NCI-H748 (cell line): Measurements from ENCODE around the gene GSG1L.
"Not testable (repeated sequence)": the region's sequence is repeated elsewhere in the genome, so short reads cannot be mapped to it uniquely, and the experiment has no call there.

Source experiments
- DNase-seq: peaks from one replicate; lab custom pipeline; 2025; ENCODE audit not compliant: unreplicated experiment; lab: John Stamatoyannopoulos, UW

Gene GSG1L

DNA sequence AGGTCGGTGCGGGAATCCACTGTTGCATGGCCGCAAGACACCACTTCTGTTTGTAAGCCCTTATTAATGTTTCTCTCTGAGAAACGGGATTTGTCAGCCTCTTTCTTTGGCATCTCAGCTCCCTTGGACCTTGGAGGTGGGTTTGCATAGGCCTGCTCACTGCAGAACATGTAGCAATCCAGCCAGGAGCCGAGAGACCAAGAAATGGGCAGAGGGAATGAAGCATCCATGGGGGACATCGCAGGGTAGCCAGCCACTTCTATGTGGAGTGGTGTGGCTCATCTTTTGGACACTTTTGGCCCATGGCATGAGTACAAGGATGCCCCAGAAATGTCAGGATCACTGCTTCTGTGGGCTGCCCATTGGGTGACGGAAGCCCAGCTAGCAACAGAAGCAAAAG lies 79.4 kb downstream of the GSG1L start:
- no peak for DNase-seq

DNA sequence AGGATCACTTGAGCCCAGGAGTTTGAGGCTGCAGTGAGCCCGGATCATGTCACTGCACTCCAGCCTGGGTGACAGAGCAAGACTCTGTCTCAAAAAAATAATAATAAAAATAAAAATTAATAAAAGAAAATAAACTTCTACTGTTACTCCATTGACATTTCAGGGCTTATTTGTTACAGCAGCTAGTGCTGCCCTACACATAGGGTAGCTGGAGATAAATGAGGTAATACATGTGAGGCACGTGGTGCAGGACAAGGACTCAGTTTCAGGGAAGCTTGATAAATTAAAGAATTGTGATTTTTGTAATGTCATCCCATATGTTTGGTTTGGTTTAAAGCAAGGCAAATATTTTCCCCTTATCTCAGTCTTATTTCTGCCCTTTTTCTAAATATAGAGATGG lies 80.3 kb downstream of the GSG1L start:
- DNase-seq: no peak

DNA sequence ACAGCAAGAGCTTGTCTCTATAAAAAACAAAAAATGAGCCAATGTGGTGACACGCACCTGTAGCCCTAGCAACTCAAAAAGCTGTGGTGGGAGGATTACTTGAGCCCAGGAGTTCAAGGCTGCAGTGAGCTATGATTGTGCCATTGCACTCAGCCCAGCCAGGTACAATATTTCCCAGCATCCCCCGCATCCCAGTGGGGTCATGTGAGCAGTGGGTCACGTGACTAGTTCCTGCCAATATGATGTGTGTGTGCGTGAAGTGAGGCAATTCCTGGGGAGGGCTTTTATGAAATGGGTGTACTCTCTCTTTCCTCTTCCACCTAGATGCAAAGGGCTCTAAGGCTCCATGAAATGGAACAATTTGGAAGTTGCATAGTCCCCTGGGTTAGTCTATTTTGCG lies 81.3 kb downstream of the GSG1L start:
- DNase-seq: no peak

DNA sequence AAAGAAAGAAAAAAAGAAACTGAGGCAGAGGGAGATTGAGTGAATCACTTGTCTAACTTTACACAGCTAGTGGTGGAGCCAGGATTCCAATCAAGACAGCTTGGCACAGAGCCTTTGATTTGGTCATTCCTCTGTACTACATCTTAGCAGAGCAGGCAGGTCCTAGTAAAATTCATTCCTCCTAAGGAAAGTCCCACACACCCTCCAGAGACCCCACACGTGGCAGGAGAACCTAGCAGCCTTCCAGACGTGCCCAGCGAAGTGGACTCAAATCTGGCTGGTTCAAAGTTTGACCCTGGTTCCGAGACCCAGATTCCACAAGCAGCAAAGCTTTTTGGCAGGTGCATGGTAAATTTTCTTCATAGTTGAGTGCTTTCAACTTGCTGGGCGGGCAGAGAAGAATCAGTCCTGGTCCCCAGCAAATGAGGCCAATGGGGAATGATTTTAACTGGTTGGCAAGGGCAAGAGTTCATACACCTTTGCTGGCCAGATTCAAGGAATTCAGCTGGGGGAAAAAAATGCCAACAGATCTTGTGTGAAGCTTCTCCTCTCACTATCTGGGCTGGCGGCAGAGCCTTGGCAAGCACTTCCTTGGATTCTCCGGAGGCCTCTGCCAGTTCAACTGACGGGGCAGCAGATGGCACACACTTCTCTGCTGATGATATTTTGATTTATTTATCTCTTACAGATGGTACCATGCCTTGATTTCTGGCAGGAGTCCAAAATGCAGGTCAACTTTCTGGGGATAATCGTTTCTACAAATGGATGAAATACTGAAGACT lies 82.4 kb downstream of the GSG1L start:
- DNase-seq: no peak

DNA sequence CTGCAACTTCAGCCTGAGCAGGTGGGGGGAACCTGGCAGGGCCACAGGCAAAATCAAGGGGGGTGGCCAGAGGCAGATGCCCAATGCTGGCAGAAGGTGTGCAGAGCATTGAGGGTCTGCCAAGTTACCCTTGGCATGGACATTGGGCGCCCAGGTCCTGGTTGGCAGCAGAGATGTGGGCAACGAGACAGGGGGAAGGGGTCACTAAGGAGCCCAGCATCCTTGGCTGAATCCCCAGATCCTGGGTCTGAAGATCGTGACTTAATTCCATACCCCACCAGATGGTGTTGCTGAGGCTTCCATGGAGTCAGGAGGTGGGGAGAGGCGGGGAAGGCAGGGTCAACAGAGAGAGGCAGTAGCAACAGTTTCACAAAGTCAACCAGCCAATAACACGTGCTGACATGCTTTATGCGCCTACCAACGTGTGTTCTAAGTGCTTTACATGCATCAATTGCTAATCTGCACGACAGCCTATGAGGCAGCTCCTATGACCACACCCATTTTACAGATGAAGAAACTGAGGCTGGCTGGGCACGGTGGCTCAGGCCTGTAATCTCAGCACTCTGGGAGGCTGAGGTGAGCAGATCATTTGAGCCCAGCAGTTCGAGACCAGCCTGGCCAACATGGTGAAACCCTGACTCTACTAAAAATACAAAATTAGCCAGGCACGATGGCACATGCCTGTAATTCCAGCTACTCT lies 83.3 kb downstream of the GSG1L start:
- no peak for DNase-seq

DNA sequence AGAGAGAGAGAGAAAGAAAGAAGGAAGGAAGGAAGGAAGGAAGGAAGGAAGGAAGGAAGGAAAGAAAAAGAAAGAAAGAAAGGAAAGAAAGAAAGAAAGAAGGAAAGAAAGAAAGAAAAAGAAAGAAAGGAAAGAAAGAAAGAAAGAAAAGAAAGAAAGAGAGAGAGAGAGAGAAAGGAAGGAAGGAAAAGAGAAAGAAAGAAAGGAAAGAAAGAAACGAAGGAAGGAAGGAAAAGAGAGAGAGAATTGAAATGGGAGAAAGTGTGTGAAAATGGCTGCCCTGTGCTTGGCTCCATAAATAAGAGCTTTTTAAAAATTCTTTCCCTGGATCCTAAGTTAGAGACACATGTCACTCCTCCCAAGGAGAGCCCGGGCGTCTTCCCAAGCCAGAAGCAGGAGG lies 83.8 kb downstream of the GSG1L start:
- not testable (repeated sequence) for DNase-seq

DNA sequence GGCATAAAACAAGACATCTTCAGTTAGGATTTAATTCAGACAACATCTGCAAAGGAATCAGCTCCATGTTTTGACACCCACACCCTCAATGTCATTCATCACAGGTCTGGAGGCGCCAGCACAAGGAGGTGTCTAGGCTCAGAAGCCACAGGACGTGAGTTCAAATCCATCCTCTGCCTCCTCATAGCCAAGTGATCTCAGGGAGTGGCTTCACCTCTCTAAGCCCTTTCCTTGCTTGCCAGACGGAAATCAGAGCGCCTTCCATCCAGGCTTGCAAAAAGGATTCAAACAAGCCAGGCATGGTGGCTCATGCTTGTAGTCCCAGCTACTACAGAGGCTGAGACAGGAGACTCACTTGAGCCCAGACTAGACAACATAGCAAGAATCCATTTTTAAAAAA lies 84.6 kb downstream of the GSG1L start:
- no peak for DNase-seq

DNA sequence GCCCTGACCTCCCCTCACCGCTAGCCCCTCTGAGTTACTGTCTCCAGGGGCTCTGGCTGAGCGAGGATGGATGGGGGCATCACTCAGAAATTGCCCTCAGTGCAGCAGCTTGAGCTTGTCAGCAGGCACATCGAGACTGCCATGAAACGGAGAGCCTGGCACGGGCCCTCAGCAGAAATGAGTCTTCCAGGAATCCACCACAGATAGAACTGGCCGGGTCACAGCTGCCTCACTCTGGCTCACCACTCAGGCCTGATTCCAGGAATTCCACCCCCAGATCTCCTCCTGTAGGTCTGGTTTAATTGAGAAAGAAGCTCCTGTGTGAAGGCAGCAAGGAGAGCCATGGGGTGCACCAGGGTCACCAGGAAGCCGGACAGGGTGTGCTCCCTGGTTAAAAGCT lies 85.5 kb downstream of the GSG1L start:
- DNase-seq: no peak

DNA sequence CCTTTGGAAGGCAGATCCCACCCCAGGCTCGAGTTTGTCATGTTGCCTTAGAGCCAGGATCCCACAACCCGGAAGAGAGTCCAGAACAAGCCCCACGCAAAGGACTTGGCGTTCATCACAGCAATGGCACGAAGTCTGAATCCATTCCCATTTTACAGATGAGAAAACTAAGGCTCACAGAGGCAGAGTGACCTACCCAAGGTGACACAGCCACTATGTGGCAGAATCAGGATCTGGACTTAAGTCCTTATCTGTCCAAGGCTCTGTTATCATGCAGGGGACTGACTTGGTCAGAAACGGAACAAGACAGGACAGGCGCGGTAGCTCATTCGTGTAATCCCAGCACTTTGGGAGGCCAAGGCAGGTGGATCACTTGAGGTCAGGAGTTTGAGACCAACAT lies 86.5 kb downstream of the GSG1L start:
- no peak for DNase-seq

DNA sequence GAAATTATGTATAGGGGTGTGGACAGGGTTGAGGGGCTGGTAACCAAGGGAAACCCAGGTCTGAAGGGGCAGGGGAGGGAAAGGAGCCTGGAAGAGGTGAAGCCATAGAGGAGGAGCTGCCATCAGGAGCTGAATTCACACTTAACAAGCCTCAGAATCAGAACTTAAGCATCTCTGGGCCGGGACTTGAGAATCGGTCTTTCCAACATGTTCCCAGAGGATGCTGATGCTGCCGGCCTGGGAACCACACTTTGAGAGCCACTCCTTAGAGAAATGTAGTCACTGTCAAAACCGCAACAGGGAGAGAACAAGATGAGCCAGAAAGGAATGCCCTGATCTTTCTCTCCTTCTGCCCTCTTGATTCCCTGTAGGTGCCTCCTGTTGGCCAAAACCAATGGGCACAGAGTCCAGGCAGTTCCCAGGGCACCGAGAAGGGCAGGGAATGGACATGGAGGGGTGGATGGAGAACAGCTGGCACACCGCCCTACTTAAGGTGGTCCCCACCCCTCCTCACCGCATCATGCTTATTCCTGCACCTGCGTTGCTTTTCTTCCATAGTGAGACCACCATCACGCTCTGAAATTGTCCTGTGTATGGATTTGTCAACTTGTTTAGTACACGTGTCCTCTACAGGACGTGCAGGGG lies 88.5 kb downstream of the GSG1L start:
- DNase-seq: no peak

DNA sequence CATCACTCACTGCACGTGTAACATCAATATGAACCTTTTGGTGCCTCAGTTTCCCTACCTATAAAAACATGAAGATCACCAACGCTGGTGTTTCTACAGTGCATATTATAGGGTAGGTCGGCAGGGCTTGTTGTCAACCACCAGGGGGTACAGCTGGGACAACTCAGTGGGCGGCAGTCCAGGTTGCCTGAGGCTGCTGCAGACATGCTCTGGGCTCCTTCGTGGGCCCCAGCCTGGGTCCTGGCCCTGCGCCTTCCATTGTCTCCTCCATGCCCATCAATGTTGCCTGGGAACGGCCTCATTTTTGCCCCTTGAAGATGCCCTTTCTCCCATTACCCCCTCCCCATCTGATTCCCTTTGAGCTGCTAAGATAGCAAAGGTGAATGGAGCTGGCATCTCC lies 89.8 kb downstream of the GSG1L start:
- no peak for DNase-seq

DNA sequence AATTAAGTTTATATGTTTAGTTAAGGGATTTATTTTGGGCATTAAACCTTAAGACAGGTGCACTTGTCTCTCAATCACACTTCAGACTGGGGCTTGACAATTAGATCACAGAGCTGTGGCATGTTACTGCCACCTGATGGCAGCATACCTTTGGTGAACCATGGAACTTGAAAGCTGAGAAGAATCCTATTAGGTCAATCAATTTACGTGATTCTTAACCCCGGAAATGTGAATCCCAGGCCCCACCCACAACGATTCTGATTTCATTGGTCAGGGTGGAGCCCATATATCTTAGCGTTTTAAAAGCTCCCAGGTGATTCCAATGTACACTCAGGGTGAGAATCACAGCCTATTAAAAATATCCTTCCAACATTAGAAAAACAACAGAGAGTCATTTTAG lies 91.0 kb downstream of the GSG1L start:
- DNase-seq: peak; percentile 67

DNA sequence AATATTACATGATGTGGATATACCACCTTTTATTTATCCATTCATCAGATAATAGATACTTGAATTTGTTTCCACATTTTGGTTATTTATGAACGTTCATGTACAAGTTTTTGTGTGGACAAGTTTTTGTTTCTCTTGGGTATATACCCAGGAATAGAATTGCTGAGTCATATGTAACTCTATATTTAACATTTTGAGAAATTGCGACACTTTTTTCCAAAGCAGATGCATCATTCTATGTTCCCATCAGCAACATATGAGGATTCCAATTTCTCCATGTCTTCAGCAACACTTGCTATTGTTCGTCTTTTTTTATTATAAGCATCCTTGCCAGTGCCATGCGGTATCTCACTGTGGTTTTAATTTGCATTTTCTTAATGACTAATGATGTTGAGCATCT lies 93.9 kb downstream of the GSG1L start:
- no peak for DNase-seq

DNA sequence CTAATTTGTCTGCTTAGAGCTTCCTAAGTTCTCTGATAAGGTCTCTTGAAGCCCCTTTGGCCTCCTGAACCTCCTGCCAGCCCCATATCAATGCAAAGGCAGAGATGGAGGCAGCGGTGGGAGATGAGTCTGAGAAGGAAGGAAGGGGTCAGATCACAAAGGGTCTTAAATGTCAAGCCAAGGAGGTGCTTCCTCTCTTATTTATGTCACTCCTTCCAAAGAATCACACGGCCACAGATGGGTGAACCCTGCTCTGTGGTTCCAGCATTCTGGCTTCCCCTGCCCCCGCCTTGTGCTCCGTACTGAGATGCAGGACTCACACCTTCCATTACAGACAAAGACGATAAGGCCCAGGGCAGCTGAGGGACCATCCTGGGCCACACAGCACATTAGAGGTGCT lies 96.3 kb downstream of the GSG1L start:
- no peak for DNase-seq

DNA sequence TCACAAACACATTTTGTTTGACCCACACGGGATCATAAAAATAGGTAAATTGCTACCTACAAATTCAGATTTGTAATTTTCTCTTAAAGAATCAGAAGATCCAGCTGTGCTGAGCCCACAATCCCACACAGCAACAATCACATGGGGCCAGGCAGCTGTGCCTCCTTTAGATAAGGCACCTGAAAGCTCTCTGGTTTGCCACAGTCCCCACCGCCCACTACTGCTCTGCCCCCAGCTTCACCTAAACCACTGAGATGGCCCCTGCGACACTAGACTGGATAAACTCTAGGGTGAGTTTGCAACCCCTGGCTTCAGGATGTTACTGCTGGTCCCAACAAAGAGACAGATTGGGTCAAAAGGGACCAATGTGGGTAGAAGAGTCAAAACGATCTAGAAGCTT lies 96.8 kb downstream of the GSG1L start:
- DNase-seq: no peak

DNA sequence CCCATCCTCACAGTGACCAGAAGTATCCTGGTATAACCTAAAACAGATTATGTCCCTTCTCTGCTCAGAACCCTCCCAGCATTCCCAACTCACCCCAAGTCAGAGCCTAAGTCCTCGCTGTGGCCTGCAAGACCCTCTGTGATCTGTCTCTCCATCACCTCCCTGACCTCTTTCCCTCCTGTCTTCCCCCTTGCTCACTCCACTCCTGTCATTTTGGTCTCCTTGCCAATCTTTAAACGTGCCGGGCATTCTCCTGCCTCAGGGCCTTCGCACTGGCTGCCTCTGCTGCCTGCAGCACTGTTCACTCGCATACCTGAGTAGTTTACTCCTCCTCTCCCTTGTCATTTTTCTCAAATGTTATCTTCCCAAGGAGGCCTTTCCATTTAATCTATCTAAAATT lies 97.7 kb downstream of the GSG1L start:
- DNase-seq: no peak

DNA sequence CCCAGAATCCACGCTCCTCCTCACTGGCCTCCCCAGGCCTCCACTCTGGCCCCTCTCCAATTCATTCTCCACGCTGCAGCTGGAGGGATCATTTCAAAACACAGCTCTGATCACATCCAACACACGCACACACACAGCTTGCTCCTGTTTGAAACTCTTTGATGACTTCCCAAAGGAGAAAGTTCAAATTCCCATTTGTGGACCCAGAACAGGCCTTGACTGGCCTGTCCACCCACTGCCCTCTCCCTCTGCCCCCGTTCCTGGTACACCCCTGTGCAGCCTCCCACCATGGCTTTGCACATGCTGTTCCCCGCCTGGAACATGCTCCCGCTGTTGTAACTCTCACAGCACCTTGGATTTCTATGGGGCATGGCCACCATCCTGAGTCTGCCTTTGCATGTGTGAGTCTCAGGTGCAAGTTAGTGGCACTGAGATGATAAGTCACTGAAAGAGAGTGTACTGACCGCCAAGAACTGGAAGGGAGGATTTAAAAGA lies 100.0 kb downstream of the GSG1L start:
- DNase-seq: no peak

DNA sequence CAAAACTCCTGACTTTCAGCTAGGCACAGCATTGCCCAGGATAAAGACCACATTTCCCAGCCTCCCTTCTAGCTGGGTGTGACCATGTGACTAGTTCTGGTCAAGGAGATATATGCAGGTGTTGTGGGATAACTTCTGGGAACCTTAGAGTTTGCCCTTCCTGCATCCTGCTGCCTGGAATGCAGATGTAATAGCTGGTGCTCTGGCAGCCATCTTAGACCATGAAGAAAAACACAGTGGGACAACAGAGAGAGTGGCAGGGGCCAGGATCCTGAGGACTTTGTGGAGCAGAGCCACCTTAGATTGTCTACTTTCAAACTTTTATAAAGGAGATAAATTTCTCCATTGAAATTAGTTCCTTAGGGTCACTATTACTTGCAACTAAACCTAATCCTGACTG lies 101.3 kb downstream of the GSG1L start:
- DNase-seq: no peak

DNA sequence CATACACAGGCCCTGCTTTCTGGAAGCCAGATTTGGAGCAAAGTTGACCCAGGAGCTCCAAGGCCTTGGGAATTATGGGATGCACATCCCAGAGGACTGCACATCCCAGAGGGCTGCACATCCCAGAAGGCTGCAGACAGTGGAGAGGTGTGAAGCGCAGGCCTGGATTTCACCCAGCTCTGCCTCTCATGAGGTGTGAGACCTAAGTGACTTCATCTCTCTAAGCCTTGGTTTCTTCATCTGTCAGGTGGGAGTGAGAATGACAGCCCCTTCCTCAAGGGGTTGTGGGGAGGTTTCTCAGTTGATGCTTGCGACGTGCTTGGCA lies 102.3 kb downstream of the GSG1L start:
- DNase-seq: no peak

DNA sequence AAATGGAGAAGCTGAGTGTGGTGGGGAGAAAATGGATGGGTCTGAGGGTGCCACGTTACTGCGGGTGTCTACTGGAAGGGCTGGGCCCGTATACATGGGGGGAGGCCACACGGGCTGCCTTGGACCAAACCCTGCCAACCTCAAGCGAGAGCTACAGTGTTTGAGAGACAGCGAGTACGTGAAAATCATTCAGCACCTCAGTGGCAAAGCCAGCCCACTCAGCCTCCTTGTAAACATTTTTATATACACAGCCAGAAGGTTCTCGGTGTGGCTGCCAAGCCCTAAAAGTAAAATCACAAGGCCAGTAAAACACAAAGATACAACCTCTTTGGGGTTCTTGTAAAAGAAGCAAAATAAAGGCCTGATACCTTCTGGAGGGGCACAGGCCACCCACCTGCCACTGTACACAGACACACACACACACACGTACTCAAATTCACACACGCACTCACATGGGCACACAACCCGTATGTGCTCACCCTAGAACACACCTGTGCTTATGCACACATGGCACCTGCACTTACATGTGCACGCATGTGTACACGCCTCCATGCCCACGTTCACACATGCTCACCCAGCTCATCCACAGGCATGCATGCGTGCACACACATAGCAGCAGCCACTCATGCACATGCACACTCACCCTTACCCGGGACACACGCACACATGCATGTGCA lies 102.8 kb downstream of the GSG1L start:
- DNase-seq: no peak

DNA sequence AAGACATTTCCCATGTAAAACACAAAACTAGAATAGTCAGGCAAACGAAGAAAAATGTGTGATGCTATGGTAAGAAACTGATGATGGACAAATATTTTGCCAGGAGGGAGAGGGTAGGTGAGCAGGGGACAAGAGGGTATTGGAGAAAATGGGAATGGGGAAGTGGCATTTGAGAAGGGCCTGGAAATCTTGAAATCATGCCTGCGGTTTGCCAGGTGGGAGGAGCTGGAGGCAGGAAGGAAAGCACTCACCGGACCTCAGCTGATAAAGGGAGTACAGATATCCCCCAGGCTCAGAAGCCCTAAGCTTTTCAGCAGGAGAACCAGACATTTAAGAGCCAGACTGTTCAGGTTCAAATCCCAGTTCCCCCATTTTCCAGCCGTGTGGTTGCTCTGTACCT lies 103.6 kb downstream of the GSG1L start:
- no peak for DNase-seq

DNA sequence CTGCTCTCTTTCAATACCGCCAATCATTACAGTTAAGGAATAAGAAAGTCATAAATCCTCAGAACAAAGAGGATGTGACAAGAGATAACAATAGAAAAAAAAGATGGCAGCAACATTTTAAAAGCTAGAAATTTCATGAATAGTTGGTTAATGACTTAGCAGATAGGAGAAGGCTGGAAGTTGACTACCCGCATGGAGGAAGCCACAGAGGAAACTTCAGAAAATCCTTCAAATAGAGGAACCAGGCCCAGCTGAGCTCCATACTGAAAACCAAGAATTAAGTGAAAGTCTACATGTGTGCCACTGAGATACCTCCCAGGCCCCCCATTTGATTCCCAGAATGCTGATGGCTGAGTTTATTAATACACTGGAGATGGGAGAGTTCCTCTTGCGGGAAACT lies 109.3 kb downstream of the GSG1L start:
- DNase-seq: no peak
